Nephron progenitor cell (in vitro differentiated cells): Measurements from ENCODE around the gene CNTNAP2.

Experiments
- DNase-seq: peaks from one replicate; pipeline ENCODE4 v3.0.0; 2021
- H3K27ac Mint-ChIP-seq: 2 replicates; pipeline ENCODE4 v1.8.0; 2021; ENCODE audit warnings: mild to moderate bottlenecking, moderate library complexity, mixed read lengths
- H3K27me3 Mint-ChIP-seq: 2 replicates; pipeline ENCODE4 v1.8.0; 2021; ENCODE audit warnings: mild to moderate bottlenecking, low read depth, mixed read lengths; ENCODE audit not compliant: poor library complexity
- H3K36me3 Mint-ChIP-seq: 2 replicates; pipeline ENCODE4 v1.8.0; 2021; ENCODE audit warnings: low read depth, mixed read lengths
- H3K4me1 Mint-ChIP-seq: 2 replicates; pipeline ENCODE4 v1.8.0; 2021; ENCODE audit warnings: mixed read lengths
- H3K4me3 Mint-ChIP-seq: 2 replicates; pipeline ENCODE4 v1.8.0; 2021; ENCODE audit warnings: mild to moderate bottlenecking, moderate library complexity, mixed read lengths
- H3K9me3 Mint-ChIP-seq: 2 replicates; pipeline ENCODE4 v1.8.0; 2021; ENCODE audit warnings: mild to moderate bottlenecking, moderate library complexity, mixed read lengths
- CTCF ChIP-seq: fragments of 200-600 bp; sonication (generic); IDR thresholded peaks from 2 replicates; pipeline ENCODE4 v1.5.0; 2021; ENCODE audit warnings: antibody characterized with exemption

The CNTNAP2 gene

GRCh38 chr7:146636581-146636980 lies 520.0 kb downstream of the CNTNAP2 start:
- Mint-ChIP-seq H3K4me3 (no peak overlapping the region), H3K4me1 (peaks cover 44% of the 10 kb centered on the region), H3K36me3 (no peaks in the 10 kb centered on the region), H3K27me3 (no peaks in the 10 kb centered on the region), H3K9me3 (peaks cover 6% of the 10 kb centered on the region), H3K27ac (peak overlapping the region; percentile 36)
- TF ChIP-seq CTCF = no peak
- no peak for DNase-seq

GRCh38 chr7:146639291-146639690 lies 522.7 kb downstream of the CNTNAP2 start:
- H3K4me3 Mint-ChIP-seq = no peak overlapping the region
- no peak for TF ChIP-seq CTCF
- DNase-seq = no peak
- H3K4me1 Mint-ChIP-seq = peaks cover 39% of the 10 kb centered on the region
- H3K27me3 Mint-ChIP-seq = no peaks in the 10 kb centered on the region
- no peaks in the 10 kb centered on the region for H3K36me3 Mint-ChIP-seq
- no peak overlapping the region for H3K27ac Mint-ChIP-seq
- peaks cover 13% of the 10 kb centered on the region for H3K9me3 Mint-ChIP-seq

GRCh38 chr7:146641491-146641890 lies 524.9 kb downstream of the CNTNAP2 start:
- Mint-ChIP-seq H3K4me1 (peaks cover 18% of the 10 kb centered on the region), H3K9me3 (peaks cover 18% of the 10 kb centered on the region), H3K4me3 (no peak overlapping the region), H3K27ac (no peak overlapping the region), H3K27me3 (no peaks in the 10 kb centered on the region), H3K36me3 (no peaks in the 10 kb centered on the region)
- TF ChIP-seq CTCF = no peak
- DNase-seq = no peak

GRCh38 chr7:146645383-146645976 lies 528.9 kb downstream of the CNTNAP2 start:
- TF ChIP-seq CTCF = no peak
- Mint-ChIP-seq H3K27me3 (no peaks in the 10 kb centered on the region), H3K27ac (no peak overlapping the region)

GRCh38 chr7:146647445-146647844 lies 530.8 kb downstream of the CNTNAP2 start:
- Mint-ChIP-seq H3K4me1 (peaks cover 13% of the 10 kb centered on the region), H3K4me3 (no peak overlapping the region), H3K9me3 (peaks cover 14% of the 10 kb centered on the region), H3K27ac (no peak overlapping the region), H3K36me3 (no peaks in the 10 kb centered on the region), H3K27me3 (no peaks in the 10 kb centered on the region)
- TF ChIP-seq CTCF = no peak
- DNase-seq = no peak

More at GRCh38 chr7:146645383-146645976, 528.9 kb downstream of the CNTNAP2 start:
- no peak overlapping the region for H3K4me3 Mint-ChIP-seq
- peaks cover 17% of the 10 kb centered on the region for H3K4me1 Mint-ChIP-seq
- no peaks in the 10 kb centered on the region for H3K36me3 Mint-ChIP-seq
- peaks cover 21% of the 10 kb centered on the region for H3K9me3 Mint-ChIP-seq
- DNase-seq = no peak

DNA sequence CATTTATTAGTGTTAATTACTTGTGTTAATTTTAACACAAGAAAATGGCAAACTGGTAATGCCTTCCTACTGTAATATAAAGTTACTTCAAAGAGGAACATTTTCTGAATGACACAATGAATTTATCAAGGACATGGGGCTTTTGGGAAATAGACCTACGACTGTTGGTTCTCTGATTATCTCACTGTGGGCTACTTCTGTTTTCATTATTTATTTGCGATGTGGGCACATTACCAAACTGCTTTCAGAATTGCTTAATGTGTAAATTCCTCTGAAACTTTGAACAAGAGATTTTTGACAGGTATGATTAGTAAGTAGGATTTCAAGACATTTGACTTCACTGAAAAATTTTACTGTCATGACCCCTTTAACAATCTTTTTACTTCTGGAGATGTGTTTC lies 535.6 kb downstream of the CNTNAP2 start:
- no peak overlapping the region for H3K4me3 Mint-ChIP-seq
- peaks cover 38% of the 10 kb centered on the region for H3K4me1 Mint-ChIP-seq

More for the DNA sequence above, 535.6 kb downstream of the CNTNAP2 start:
- Mint-ChIP-seq H3K27ac (no peak overlapping the region), H3K9me3 (peaks cover 4% of the 10 kb centered on the region), H3K36me3 (no peaks in the 10 kb centered on the region), H3K27me3 (no peaks in the 10 kb centered on the region)
- no peak for DNase-seq
- TF ChIP-seq CTCF = no peak
